ENCODE data around the gene RINL. TPM values are rescaled to one million over a fixed set of nuclear protein-coding genes. Genes with fewer than 3 reads are reported as not detected.

The RINL gene
- total RNA-seq, 2 donors from 2014 or later = 122 to 151 TPM

DNA sequence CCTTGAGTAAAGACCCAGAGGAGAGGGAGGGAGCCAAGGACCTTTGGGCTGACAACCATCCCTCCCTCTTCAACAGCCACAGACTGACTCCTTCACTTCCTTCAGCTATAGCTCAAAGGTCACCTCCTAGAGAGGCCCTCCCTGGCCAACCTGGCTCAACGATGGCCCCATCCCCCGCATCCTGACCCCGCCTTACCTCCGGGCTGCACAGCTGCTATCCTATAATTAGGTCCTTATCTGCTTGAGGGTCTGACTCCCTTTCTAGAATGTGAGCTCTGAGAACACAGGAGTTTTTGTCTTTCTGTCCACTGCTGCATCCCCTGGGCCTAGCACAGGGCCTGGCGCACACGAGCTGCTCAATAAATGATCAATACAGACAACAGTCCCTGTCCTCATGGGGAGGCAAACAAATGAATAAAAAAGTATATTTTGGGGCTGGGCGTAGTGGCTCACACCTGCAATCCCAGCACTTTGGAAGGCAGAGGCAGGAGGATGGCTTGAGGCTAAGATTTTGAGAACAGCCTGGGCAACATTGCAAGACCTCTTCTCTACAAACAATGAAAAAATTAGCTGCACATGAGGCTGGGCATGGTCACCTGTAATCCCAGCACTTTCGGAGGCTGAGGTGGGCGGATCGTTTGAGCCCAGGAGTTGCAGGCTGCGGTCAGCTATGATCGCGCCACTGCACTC lies 58.7 kb downstream of the RINL start:
- DNase-seq (no peak), ATAC-seq (replicated peaks in 1 of 2) (no peak)
- H3K27ac Mint-ChIP-seq = no peak overlapping the region
- H3K27me3 Mint-ChIP-seq (ENCODE audit: low read depth) = no peaks in the 10 kb centered on the region
- peaks cover 6 to 16% of the 10 kb centered on the region in 2 donors for H3K36me3 Mint-ChIP-seq (ENCODE audit: insufficient read depth in 2 of 2)
- no peaks in the 10 kb centered on the region for H3K9me3 Mint-ChIP-seq
- peaks cover 7% of the 10 kb centered on the region for H3K4me1 Mint-ChIP-seq (ENCODE audit: low read depth)
- no peak overlapping the region for H3K4me3 Mint-ChIP-seq

Other genes starting within 250 kb of the RINL start
- 100 to 1,000 TPM; 200 to 227 TPM for gene ACTN4, start 230.6 kb downstream of the RINL start, total RNA-seq
- 10 to 100 TPM in 1 of 2 donors, 1 to 10 TPM in 1; 8.3 to 15.2 TPM for gene CAPN12, start 133.8 kb downstream of the RINL start, total RNA-seq
- gene LGALS7, start 104.8 kb downstream of the RINL start, total RNA-seq = not detected
- not detected for gene LGALS7B, start 89.1 kb downstream of the RINL start, total RNA-seq
- 1 to 10 TPM; 2.3 to 4.1 TPM for gene LGALS4, start 65.3 kb downstream of the RINL start, total RNA-seq
- gene ECH1, start 46.5 kb downstream of the RINL start, total RNA-seq = 100 to 1,000 TPM; 183 to 210 TPM
- 100 to 1,000 TPM; 427 to 457 TPM for gene HNRNPL, start 28.3 kb downstream of the RINL start, total RNA-seq
- 10 to 100 TPM; 38.2 to 40.7 TPM for gene SIRT2, start 21.3 kb upstream of the RINL start, total RNA-seq
- gene NFKBIB, start 21.7 kb upstream of the RINL start, total RNA-seq = 10 to 100 TPM; 86.5 to 89.1 TPM
- gene CCER2, start 33.9 kb upstream of the RINL start, total RNA-seq = under 1 TPM; 0.69 to 0.70 TPM
- gene SARS2, start 52.5 kb upstream of the RINL start, total RNA-seq = 10 to 100 TPM; 21.1 to 30.1 TPM
- gene MRPS12, start 52.7 kb upstream of the RINL start, total RNA-seq = 10 to 100 TPM; 54.8 to 57.9 TPM
- not detected for gene FBXO17, start 97.5 kb upstream of the RINL start, total RNA-seq
- gene FBXO27, start 154.3 kb upstream of the RINL start, total RNA-seq = 1 to 10 TPM in 1 of 2 donors, under 1 TPM in 1; 0.86 to 3.7 TPM
- gene ACP7, start 206.1 kb upstream of the RINL start, total RNA-seq = not detected
- gene PAK4, start 247.5 kb upstream of the RINL start, total RNA-seq = 10 to 100 TPM; 12.9 to 17.0 TPM

Data from activated T-cell treated with anti-CD3 and anti-CD28 coated beads, Interleukin-2, amount 50 U/mL, for 72 hours (primary cell).